ENCODE measurements around the gene PHAF1.
"Not testable (repeated sequence)": the region's sequence is repeated elsewhere in the genome, so short reads cannot be mapped to it uniquely, and the experiment has no call there.

Gene PHAF1

DNA sequence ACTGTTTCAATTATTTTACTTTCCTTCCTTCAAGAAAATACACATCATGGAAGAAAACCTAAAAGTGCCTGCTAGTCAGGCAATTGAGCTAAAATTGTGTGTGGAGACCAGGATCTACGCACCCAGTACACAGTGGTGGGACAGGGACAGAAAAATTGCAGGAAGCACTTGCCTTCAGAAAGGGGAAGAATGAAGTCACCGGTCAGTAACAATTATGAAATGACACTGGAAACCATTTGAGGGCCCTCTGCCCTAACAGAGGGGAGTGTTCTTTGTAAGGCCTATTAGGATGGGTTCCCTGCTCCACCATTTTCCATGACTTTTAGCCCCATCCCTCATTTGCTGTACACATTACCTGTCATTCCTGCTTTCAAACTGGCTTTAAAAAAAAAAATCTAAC is 4.5 kb upstream of the PHAF1 start:
- no peak for DNase-seq

DNA sequence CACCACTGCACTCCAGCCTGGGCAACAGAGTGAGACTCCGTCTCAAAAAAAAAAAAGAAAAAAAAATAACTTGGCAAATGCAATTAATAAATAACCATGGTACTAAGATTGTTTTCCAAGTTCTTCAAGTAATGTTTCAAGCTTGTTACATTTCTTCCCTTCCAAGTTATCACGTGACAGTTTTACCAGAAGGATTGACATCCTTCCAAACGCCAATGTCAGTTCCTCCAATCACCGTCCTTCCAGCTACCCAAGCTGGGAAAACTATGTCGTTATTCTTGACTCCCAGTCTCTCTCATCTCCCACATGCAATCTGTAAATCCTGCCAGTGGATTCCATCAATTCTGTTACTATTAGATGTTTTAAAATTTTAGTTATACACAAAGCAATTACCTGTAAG is 3.9 kb upstream of the PHAF1 start:
- peak; percentile 15 for DNase-seq

DNA sequence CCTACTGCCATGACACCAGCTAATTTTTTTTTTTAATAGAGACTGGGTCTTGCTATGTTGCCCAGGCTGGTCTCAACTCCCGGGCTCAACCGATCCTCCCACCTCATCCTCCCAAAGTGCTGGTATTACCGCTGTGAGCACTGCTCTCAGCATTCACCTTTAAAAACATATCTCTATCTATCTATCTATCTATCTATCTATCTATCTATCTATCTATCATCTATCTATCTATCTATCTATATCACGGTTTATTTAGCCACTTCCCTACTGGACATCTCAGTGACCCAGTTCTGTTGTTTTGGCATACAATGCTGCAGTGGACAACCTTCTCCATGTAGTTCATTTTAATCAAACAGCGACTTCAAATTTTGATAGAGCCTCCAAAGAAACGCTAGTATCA is 1.3 kb upstream of the PHAF1 start:
- DNase-seq = no peak

DNA sequence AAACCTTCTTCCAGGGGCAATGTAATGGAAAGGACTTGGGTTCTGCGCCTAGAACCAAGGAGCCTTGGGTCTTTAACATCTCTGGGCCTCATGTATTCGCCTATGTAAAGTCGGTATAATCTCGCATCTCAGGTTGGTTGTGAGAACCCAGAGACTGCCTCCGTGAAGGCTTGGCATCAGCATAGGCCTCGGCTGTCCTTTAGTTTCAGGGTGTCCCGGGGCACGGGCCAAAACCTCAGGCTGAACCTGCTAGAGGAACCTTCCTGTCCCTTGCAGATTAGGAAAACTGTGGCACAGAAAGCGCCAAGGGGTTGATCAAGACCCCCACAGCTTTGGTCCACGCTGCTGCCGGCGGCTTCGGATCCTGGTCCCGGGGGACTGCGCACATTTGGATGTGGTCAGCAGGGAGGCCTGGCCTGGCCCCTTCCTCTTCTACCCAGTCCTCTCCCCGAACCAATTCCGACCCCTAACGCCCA is 772 bp upstream of the PHAF1 start:
- DNase-seq = no peak

DNA sequence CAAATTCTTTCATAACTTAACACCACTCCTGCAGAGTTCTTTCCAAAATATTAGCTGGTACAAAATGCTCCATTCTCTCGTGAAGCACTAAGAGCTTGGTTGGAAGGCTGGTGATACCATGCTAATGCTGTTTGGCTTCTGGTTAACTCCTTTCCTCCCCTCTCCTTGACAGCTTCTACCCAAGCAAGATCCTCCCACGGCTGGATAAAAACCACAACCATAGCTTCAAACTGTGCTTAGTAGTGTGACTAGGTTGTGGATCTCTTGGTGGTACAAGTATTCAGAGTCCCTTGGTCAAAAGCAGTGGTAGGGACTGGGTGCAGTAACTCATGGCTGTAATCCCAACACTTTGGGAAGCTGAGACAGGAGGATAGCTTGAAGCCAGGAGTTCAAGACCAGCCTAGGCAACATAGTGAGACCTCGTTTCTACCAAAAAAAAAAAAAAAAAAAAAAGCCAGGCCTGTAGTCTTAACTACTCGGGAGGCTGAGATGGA is 2.3 kb downstream of the PHAF1 start:
- DNase-seq = no peak

DNA sequence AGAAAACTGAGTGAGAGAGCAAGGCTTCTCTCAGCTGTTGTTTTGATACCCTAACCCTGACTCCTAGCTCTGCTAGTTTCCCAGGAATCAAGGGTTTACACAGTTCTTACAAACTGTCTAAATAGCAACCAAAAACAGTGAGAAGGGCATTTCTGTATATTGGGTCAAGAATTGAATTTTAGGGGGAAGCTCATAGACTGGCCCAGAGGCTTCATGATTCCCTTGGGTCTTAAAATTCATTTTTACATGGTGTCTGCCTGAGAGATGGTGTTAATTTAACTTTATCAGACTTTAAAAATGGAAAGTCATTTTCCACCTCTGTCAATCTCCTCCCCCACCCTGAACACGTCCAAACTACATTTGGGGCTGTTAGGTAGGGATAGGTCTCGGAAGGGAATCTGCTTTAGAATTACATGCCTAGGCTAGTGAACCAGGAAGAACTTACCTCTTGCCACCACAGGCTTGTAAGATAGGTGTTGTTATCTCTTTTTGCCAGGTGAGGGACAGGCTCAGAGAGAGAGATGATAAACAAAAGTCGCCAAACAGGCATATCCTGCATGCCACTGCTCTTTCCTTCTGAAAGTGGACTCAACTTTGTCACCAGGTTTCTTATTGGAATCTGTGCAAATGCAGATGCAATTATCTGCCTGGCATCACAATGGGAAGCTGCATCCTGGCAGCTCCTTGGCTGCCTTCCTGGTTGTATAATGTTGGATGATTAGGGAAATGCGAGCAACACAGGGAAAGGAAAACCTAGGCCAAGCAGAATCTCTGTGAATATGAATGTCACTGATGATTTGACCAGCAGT is 3.1 kb downstream of the PHAF1 start:
- DNase-seq = no peak

DNA sequence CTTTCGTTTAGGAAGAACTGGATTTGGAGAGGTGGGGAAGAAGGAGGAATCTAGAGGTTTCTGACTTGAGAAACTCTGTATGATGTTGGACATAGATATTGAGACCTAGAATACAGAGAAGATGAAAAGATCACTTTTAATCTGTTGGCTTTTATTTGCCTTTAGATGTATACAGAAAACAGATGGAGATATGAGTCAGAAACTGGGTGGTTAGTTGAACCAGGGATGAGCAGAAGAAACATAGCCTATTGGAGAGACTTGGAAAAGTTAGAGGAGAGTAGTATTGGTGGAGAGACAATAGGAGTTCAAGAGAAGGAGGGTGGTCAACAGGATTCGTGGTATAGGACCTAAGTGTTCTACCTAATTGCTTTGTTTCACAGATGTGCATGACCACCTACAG is 5.1 kb downstream of the PHAF1 start:
- DNase-seq = peak; percentile 12

DNA sequence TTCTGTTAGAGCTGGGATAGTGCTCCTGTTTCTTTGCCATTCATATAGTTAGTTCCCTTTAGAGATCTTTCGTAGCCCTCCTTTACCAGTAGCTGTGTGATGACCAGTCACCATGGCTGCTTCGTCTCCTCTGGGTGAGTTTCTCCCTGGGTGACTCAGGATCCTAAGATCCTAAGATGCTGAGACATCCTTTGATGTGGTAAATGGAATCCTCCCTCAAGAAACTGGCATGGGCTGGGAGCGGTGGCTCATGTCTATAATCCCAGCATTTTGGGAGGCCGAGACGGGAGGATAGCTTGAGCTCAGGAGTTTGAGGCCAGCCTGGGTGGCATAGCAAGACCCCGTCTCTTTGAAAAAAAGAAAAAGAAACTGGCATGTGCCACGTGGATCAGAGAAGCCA is 5.9 kb downstream of the PHAF1 start:
- DNase-seq = peak; percentile 84

DNA sequence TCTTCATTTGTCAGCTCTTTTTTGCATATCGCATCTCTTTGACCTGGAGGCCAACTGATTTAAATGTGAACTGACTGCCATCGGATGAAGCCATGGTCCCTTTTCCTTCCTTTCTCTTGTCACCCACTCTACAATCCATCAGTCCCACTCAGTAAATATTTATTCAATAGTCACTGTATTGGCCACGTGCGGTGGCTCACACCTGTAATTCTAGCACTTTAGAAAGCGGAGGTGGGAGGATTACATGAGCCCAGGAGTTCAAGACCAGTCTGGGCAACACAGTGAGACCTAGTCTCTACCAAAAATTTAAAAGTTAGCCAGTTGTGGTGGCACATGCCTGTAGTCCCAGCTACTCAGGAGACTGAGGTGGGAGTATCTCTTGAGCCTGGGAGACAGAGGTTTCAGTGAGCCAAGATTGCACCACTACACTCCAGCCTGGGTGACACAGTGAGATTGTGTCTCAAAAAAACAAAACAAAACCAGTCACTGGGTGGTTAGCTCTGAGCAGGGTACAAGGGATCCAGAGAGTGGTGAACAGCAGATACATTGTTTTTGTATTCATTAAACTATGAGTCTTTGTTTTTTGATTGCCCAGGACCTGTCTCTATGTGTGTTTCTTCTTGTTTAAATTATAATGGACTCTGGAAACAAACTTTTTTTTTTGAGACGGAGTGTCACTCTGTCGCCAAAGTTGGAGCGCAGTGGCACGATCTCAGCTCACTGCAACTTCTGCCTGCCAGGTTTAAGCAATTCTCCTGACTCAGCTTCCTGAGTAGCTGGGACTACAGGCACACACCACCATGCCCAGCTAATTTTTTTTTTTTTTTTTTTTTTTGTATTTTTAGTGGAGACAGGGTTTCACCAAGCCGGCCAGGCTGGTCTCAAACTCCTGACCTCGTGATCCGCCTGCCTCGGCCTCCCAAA is 6.9 kb downstream of the PHAF1 start:
- no peak for DNase-seq

DNA sequence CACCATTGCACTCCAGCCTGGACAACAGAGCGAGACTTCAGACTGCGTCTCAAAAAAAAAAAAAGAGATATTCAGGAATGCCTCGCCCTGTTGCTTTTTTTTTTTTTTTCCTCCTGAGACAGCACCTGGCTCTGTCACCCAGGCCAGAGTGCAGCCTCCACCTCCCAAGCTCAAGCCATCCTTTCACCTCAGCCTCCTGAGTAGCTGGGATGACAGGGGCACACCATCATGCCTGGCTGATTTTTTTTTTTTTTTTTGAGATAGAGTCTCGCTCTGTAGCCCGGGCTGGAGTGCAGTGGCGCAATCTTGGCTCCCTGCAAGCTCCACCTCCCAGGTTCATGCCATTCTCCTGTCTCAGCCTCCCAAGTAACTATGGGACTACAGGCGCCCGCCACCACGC is 8.0 kb downstream of the PHAF1 start:
- no peak for DNase-seq

DNA sequence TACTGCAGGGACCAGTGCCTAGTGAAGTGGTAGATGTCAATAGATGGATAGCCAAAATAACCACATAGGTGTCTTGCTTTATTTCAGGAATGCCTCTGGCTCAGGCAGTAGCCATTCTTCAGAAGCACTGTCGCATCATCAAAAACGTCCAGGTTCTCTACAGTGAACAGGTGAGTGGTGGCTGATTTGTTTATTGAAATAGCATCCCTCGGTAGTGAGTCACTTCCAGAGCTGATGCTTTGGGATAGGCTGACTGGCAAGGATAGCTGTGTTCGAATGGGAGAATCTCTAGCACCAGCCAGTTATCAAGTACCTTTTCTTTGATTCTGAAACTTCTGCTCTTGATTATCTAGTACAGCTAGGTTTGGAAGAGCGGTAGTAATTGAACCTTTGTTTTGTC is 10.3 kb downstream of the PHAF1 start:
- no peak for DNase-seq

DNA sequence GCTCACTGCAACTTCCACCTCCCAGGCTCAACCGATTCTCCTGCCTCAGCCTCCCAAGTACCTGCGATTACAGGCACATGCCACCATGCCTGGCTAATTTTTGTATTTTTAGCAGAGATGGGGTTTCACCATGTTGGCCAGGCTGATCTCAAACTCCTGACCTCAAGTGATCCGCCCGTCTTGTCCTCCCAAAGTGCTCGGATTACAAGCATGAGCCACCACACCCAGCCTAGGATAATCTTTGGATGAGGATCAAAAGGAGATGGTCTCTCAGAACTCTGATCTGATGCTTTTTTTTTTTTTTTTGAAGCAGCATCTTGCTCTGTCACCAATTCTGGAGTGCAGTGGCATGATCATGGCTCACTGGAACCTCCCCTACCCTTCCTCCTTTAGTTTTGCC is 13.1 kb downstream of the PHAF1 start:
- DNase-seq = not testable (repeated sequence)

DNA sequence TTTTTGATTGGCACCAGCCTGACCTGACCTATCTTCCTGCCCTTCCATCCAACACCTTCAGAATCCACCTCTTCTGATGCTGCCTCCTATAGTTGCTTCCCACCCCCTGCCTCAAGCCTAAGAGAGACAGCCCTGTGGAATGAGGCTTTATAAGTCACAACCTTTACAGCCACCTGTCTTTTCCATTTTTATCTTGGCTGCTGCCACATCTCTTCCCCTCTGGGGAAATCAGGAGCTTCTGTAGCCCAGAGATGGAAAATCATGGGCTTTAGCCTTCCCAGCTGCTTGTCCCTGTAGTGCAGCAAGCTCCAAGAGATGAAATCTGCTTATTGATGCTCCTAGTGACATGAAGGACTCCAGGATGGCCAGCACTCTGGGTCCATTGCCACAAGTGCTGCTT is 18.7 kb downstream of the PHAF1 start:
- DNase-seq = no peak

DNA sequence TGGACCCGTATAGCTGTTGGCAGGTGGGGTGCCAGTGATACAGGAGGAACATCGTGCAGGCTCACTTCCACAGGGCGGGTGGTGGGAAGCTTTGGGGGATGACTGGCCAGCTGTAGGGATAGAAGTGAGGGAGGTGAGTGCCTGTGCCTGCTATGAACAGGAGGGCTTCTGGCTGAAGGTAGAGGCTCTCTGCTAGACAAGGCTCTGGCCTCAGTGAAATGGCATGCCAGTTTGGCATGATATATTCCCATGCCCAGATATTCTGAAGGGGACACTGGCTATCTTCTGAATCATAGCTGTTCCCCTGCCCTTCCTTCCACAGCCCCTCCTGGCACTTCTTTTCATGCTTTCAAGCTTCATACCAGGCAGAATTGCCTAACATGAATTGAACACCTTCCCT is 19.1 kb downstream of the PHAF1 start:
- DNase-seq = no peak

DNA sequence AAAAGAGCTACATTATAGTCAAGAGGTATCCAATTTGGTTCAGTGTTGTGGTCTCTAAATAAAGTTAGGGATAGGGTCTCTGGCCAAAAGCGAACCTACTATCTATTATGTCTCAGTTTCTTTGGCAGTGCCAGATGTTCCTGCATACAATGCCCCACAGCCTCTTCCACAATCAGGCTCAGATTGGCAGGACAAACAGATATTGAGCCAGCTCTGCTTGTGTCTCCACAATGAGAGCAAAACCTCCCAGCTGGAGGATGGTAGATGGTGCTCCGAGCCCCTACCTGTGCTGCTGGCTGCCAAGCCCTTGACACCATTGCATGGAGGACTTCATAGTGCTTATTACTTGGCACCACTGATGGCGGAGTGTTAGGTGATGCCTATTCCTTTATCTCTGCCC is 19.7 kb downstream of the PHAF1 start:
- no peak for DNase-seq

DNA sequence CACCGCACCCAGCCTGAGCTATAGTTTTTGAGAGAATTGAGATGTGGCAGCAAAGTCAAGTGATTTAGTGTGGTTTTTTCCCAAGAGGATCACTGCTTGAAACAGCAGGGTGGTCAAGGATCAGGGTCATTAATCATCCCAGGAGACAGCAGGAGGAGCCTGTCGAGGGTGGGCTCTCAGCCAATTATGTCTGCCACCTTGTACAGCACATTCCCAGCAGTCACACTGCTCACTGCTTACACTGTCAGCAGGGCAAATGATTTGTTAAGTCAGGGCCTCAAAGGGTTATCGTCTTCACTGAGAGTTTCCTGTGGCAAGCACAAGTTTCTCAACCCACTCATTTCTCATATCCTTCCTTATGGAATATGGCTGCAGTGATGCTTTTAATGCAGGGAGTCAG is 27.9 kb downstream of the PHAF1 start:
- DNase-seq = no peak

DNA sequence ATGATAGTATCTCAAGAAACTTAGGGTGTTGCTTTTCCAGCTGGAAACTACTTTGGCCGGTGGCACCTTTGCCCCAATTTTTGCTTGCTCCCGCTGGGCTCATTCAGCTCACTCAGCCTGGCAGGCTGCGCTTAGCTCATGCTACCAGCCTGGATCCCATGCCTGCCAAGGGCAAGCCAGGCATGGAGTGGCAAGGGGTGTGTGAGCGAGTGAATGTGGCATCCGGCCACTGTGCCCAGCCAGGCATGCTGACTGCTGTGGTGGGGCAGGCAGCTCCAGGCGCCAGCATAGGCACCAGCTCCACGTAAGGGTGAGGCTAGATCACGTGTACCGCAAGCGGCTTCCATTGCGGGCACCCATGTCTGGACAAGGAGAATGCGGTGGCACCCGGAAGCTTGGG is 31.6 kb downstream of the PHAF1 start:
- DNase-seq = no peak

DNA sequence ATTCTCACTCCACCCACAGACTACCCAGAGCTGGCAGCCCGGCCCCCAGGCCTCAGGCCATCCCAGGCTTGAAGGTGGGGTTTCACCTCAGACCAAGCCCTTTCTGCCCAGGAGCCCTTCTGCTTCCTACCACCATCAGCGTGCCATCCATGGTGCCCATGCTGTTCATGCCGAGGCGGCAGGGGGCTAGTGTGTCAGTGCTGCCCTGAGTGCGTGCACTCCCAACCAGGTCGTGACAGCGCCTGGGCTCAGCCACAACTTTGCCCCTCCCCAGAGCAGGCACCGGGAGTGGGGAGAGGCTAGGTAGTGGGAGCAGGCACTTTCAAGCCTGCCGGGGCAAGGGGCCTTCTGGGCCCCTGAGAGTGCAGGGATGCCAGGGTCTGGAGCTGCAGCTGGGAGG is 32.6 kb downstream of the PHAF1 start:
- no peak for DNase-seq

DNA sequence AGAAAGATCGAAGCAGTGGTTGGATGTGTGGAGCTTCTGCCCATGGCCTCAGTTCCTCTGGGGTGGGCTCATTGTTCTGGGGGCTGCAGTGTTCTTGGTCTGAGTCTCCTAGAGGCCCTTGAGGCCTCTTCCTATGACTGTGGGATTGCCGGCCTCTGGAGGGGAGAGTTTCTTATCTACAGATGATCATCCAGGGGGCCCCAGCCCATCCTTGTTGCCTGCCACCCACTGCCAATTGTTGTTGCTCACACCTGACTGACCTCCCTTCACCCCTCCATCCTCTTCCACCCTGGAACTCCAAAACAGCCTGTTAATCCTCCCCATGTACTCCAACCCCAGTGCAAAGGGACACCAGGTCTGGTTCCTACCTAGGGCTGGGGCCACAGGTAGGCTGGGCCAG is 35.2 kb downstream of the PHAF1 start:
- no peak for DNase-seq

DNA sequence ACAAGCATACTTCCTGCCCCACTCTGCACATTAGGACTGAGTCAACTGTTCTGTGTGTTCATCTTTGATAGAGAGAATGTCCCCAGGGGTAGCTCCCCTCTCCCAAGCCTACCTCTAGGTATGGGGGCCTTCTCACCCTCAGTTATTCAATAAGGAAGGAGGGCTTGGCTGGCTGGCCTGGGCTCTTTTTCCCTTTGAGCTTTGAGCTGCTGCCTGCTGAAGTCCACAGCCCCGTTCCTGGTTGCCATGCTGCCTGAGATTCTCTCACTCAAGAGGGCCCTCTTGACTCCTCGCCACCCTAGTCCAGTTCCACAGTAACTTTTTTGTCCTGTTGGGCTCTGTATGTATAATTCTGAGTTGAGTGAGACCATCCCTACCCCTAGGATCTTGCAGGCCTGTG is 36.0 kb downstream of the PHAF1 start:
- no peak for DNase-seq

DNA sequence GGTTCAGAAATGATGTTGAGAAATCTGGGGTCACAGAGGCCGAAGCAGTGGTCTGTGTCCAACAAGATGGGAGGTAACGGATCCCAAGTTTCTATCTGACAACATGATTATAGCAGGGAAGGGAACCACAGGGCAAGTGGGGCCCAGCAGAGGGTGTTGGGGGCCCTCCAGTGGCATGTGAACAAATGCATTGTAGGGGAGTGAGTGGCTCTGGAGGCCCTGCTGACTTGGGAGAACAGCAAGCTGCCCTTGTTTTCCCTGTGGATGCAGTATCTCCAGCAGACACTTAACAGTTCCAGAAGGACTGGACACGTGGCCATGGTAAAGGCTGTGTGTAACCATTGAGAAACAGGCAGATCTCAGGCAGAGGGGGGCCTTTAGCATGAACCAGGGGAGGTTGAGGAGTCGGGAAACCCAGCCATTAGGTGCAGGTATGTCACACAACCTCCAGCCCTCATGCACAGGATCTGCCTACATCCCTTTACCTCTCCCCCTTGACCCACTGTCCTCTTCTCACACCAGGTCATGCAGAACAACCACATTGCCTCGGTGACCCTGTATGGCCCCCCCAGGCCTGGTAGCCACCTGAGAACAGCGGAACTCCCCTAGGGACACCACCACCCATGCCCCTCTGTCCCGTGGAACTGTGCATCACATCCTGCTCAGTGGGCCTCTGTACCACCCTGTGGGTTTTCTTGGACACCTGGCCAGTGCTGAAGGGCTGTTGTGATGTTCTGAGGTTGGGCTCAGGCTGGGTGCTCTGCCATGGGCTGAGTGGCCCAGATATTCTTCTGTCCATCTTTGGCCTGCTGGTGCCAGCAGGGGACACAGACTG is 37.0 kb downstream of the PHAF1 start:
- DNase-seq = no peak

DNA sequence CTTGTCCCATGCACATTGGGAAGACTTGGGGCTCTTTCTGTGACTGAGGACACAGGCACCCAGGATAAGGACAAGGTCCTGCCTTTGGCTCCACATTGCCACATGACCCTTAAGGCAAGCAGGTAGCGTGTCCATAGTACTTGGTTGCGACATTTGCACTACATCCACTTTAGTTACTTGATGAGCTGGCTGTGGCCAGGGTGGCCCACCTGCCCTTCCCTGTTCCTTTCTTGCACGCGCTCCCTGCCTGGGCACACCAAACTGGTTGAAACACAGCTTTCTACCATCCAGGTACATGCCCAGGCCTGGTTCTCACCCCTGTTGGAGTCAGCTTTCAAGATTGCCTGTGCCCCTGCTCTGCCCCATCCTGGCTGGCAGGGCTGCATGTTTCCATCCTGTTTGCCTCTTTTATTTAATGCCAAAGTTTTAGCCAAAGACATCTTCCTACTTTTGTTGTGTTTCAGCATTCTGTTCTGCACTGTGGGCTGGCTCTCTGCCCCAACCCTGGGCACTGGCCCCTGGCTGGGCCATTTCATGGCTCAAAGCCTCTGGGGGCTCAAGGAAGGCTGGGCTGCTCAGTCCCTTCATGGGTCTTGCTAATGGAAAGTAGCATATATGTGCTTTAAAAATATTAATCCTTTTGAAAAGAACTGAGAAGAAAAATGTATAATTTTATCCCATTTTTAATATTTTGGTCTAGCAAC is 37.8 kb downstream of the PHAF1 start:
- no peak for DNase-seq
